MCF 10A (cell line): ENCODE measurements around the gene CETN3. TPM values are rescaled to one million over a fixed set of nuclear protein-coding genes. Genes with fewer than 3 reads are reported as not detected.

Experiments
- BruUV-seq: library from RNA; stranded (reverse); fragments of 400-500 nt; replicated peaks from 2 replicates; lab custom pipeline; 2021; lab: Mats Ljungman, UMichigan
- CTCF ChIA-PET: fragments of 300-600 bp; sonication (Branson Sonifier 250); formaldehyde crosslinking; extraction: SDS; loops from one replicate; lab custom pipeline; 2021; ENCODE audit warnings: antibody characterized with exemption, inconsistent platforms; lab: Yijun Ruan, JAX
- POLR2A ChIA-PET: fragments of 300-600, 350-650 bp; sonication (Branson Sonifier 250); formaldehyde crosslinking; extraction: SDS; loops from one replicate; lab custom pipeline; 2020; ENCODE audit warnings: antibody characterized with exemption, inconsistent platforms; lab: Yijun Ruan, JAX
- DNase-seq: peaks from one replicate; pipeline ENCODE4 v3.0.0-alpha.2; 2018; ENCODE audit not compliant: unreplicated experiment
- H3K27ac Mint-ChIP-seq: one replicate; pipeline ENCODE4 v1.8.0; 2022; ENCODE audit warnings: mild to moderate bottlenecking, low read depth, mixed read lengths; ENCODE audit not compliant: unreplicated experiment
- H3K27me3 Mint-ChIP-seq: one replicate; pipeline ENCODE4 v1.8.0; 2022; ENCODE audit warnings: mixed read lengths; ENCODE audit not compliant: insufficient read depth, unreplicated experiment
- H3K36me3 Mint-ChIP-seq: one replicate; pipeline ENCODE4 v1.8.0; 2022; ENCODE audit warnings: mild to moderate bottlenecking, moderate library complexity, mixed read lengths; ENCODE audit not compliant: insufficient read depth, unreplicated experiment
- H3K4me1 Mint-ChIP-seq: one replicate; pipeline ENCODE4 v1.8.0; 2022; ENCODE audit warnings: mixed read lengths; ENCODE audit not compliant: insufficient read depth, unreplicated experiment
- H3K4me3 Mint-ChIP-seq: one replicate; pipeline ENCODE4 v1.8.0; 2022; ENCODE audit warnings: mild to moderate bottlenecking, moderate library complexity, mixed read lengths; ENCODE audit not compliant: unreplicated experiment
- H3K9me3 Mint-ChIP-seq: one replicate; pipeline ENCODE4 v1.8.0; 2022; ENCODE audit warnings: mixed read lengths; ENCODE audit not compliant: unreplicated experiment
- intact Hi-C: fragments of 100-400 bp; cut with micrococcal nuclease; formaldehyde crosslinking; loops from 2 replicates; pipeline ENCODE4 v1.14.1; 2022
- total RNA-seq: library from RNA; stranded (reverse); gene quantifications from 2 replicates; pipeline ENCODE4 v1.2.3, GENCODE V29; 2022
- TF ChIP-seq, protein P1 (sequence below): fragments of 200-600 bp; IDR thresholded peaks from one replicate; pipeline ENCODE4 v1.8.0; 2022; ENCODE audit warnings: antibody characterized with exemption, mild to moderate bottlenecking; ENCODE audit not compliant: unreplicated experiment

CETN3 gene
- total RNA-seq, 1 experiment from 2014 or later, result 24.8 TPM

GRCh38 chr5:90367879-90368278, 41.7 kb downstream of the CETN3 start:
- DNase-seq, result no peak
- ChIA-PET CTCF (interaction anchor here (0.6 kb wide), 1 partner anchor 223 kb away, joined by 3 read pairs; no protein-coding TSS in a partner anchor), POLR2A (no interaction called here)
- no peaks in the 10 kb centered on the region for H3K4me1 Mint-ChIP-seq
- H3K27ac Mint-ChIP-seq, result no peak overlapping the region
- peaks cover 8% of the 10 kb centered on the region for H3K9me3 Mint-ChIP-seq
- H3K4me3 Mint-ChIP-seq, result no peak overlapping the region
- no TSS peak for BruUV-seq
- TF ChIP-seq, protein P1, sequence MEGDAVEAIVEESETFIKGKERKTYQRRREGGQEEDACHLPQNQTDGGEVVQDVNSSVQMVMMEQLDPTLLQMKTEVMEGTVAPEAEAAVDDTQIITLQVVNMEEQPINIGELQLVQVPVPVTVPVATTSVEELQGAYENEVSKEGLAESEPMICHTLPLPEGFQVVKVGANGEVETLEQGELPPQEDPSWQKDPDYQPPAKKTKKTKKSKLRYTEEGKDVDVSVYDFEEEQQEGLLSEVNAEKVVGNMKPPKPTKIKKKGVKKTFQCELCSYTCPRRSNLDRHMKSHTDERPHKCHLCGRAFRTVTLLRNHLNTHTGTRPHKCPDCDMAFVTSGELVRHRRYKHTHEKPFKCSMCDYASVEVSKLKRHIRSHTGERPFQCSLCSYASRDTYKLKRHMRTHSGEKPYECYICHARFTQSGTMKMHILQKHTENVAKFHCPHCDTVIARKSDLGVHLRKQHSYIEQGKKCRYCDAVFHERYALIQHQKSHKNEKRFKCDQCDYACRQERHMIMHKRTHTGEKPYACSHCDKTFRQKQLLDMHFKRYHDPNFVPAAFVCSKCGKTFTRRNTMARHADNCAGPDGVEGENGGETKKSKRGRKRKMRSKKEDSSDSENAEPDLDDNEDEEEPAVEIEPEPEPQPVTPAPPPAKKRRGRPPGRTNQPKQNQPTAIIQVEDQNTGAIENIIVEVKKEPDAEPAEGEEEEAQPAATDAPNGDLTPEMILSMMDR, result no peak
- intact Hi-C loops, result no loop called here
- peaks cover 46% of the 10 kb centered on the region for H3K27me3 Mint-ChIP-seq
- no peaks in the 10 kb centered on the region for H3K36me3 Mint-ChIP-seq

- no TSS peak for BruUV-seq
- ChIA-PET CTCF (no interaction called here), POLR2A (no interaction called here)
- peaks cover 55% of the 10 kb centered on the region for H3K27me3 Mint-ChIP-seq
- TF ChIP-seq, protein P1, result no peak
- no peak for DNase-seq
- H3K36me3 Mint-ChIP-seq, result no peaks in the 10 kb centered on the region
- intact Hi-C loops, result no loop called here
- H3K27ac Mint-ChIP-seq, result no peak overlapping the region
- H3K9me3 Mint-ChIP-seq, result peaks cover 5% of the 10 kb centered on the region
- H3K4me1 Mint-ChIP-seq, result no peaks in the 10 kb centered on the region
- no peak overlapping the region for H3K4me3 Mint-ChIP-seq
Measured at GRCh38 chr5:90366948-90367347, 42.6 kb downstream of the CETN3 start.

GRCh38 chr5:90365328-90365727, 44.2 kb downstream of the CETN3 start:
- H3K4me1 Mint-ChIP-seq, result no peaks in the 10 kb centered on the region
- peaks cover 71% of the 10 kb centered on the region for H3K27me3 Mint-ChIP-seq
- no peak for DNase-seq
- H3K4me3 Mint-ChIP-seq, result no peak overlapping the region
- TF ChIP-seq, protein P1, result no peak
- ChIA-PET POLR2A (no interaction called here), CTCF (no interaction called here)
- intact Hi-C loops, result no loop called here
- no peaks in the 10 kb centered on the region for H3K36me3 Mint-ChIP-seq
- no peak overlapping the region for H3K27ac Mint-ChIP-seq
- no peaks in the 10 kb centered on the region for H3K9me3 Mint-ChIP-seq
- BruUV-seq, result no TSS peak

DNA sequence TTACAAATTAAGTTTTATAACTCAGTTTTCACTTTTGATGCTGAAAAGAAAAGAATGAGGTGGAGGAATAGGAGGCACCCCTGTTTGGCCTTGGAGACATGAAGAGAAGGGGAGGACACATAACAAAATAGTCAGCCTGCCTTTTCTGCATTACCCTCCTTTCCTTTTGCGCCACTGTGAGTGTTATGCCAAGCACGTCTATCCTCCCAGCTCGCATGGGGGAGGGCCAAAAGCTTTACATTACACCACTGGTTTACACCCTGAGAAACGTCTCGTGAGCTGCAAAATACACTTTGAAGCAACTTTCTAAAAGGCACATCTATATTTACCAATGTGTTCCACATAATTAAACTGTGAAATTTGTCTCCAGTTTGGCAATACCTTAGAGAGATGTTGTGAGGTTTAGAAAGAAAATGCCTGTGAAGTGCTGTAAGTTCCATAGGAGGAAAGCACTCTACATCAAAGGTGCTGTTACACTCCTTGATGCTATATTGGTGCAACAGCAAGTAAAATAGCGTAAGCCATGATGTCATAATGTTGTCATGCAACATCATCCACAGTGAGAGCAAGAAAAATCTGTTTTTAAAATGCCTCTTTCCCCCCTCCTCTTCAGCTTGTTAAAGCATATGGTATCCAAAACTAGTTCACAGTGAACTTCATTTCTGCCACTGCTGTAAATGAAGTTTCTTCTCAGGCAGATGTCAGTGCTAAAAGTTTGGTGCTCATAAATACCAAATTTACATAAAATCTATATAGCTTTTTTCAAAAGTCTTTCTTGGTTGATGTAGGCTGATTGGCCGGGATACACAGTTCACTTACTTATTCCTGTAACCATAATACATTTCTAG, 50.3 kb downstream of the CETN3 start:
- no peak for DNase-seq
- Mint-ChIP-seq H3K9me3 (no peaks in the 10 kb centered on the region), H3K27ac (no peak overlapping the region), H3K36me3 (no peaks in the 10 kb centered on the region), H3K27me3 (peaks cover 71% of the 10 kb centered on the region), H3K4me1 (no peaks in the 10 kb centered on the region), H3K4me3 (no peak overlapping the region)
- intact Hi-C loops, result no loop called here
- TF ChIP-seq, protein P1, result no peak
- ChIA-PET POLR2A (no interaction called here), CTCF (interaction anchor here (0.6 to 0.9 kb wide), 2 partner anchors 467 to 1630 kb away, joined by 3 read pairs; no protein-coding TSS in a partner anchor)
- BruUV-seq, result no TSS peak
